GM19452 (cell line): ENCODE measurements around the gene SLC39A11.
"Not testable (repeated sequence)": the region's sequence is repeated elsewhere in the genome, so short reads cannot be mapped to it uniquely, and the experiment has no call there.

ENCODE experiments used
- ATAC-seq: cut with Tn5 transposase; IDR thresholded peaks from one replicate; pipeline ENCODE4 v1.9.1; 2021; ENCODE audit not compliant: unreplicated experiment

Gene SLC39A11

GRCh38 chr17:72640415-72641165 is 451.9 kb downstream of the SLC39A11 start:
- ATAC-seq: no peak

GRCh38 chr17:72639711-72640110 is 452.8 kb downstream of the SLC39A11 start:
- no peak for ATAC-seq

- not testable (repeated sequence) for ATAC-seq
Measured at GRCh38 chr17:72638932-72639331, 453.6 kb downstream of the SLC39A11 start.

- no peak for ATAC-seq
Measured at GRCh38 chr17:72635034-72635635, 457.4 kb downstream of the SLC39A11 start.

- no peak for ATAC-seq
Measured at GRCh38 chr17:72634621-72635020, 457.9 kb downstream of the SLC39A11 start.

DNA sequence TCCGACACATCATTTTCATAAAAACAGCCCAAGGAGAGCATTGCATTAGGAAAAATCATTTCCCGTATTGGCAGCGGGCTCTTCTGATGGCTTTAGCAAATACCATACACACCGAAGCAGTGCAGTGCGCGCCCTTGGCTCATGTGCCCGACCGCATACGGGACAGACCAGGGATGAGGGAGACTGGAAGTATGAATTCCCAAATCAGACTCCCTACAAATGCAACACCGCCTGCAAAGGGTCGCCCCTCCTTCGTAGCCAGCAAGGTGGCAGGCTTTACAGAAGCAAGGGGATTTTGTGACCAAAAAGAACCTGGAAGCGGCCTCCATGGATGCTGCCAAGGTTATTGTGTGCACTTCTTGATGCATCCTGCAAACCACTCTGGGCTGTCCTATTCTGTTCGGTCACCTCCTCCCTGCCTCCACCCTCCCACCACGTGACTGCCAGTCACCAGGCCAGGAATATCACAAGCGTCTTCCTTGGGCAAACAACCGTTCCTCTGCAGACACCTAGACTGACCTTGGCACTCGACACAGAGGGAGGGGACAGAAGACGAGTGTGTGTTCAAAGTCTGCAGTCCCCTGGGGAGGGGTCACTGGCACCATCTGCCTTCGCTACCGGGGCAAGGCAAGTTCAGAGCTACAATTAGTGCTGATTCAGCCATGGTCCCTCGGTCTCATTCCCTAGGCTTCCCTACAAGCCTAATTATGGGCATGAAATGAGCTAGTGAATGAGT is 460.4 kb downstream of the SLC39A11 start:
- no peak for ATAC-seq

- no peak for ATAC-seq
Measured at GRCh38 chr17:72631568-72631948, 460.9 kb downstream of the SLC39A11 start.

- ATAC-seq: no peak
Measured at GRCh38 chr17:72624652-72625051, 467.8 kb downstream of the SLC39A11 start.

DNA sequence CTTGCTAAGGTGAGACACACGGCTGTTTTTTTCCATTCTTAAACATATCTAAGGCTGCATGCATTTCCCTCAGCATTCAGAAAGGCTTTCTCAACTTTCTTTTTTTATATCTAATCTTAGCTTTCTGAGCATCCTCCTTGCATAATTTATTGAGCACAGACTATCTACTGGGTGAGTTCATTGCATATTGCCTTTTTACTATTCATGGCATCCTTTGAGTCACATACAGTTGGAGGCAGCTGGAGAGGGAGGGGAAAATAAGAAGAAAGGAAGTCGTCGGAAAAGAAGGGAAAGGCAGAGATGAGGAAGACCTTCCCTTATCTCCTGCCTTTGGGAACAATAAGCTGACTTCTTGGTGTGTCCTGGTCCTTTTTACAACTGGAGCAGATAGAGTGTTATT is 468.3 kb downstream of the SLC39A11 start:
- ATAC-seq: no peak

DNA sequence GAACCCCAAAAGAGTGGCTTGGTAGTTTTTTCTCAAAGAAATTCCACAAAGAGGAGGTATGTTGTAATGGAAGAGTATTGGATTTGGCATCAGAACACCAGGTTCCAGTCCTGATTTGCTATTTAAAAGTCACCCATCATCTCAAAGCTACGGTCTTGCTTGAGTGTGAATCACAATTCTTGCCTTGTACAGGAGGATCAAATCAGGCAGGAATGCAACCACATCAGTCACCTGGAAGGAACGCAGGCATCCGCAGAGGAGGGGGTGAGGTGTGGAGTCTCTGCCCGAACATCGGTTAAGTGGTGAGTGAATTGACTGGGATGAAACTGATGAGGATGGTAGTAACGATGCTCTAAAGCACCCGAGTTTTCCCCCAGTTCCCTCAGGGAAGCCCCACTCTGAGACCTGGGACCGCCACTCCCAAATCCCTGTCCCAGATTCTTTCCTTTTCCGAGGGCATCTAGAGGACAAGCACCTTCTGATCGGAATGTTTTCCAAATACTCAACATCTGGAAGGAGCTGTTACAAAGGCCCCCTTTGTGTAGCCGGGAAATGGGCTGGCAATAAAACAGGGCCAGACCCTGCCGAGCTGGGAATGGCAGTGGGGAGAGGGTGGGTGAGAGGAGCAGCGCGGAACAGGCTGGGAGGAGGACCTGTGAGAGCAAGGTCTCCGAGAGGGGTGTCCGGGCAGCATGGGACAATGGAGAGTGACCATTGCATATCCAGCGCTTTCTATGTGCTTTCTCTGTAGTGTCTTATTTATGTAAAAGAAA is 469.6 kb downstream of the SLC39A11 start:
- ATAC-seq: no peak

DNA sequence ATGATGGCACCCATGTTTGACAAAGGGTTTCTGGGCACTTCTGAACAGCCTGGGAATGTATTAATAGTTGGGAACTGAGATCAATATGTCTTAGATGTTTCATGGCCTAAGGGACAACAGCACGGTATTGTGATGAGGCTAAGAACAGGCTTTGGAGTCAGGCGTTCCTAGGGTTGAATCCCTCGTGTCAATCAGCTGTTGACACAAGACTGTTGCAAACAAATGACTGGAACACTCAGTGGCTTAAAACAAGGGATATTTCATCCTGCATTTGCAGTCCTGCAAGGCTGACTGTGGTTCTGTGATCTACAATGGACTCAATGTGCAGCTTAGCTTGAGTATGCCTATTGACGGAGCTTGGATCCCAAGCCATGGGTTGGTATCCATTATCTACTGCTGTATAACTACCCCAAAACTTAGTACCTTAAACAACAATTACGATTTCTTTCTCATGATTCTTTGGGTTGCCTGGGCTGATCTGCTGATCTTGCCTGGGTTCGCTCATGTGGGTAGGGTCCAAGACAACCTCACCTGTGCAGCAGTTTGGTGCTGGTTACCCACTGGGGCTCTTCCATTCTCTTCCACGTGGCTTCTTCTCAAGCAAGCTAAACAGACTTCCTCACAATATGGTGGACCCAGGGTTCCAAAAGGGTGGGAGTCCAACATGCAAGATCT is 472.4 kb downstream of the SLC39A11 start:
- no peak for ATAC-seq

- peak; percentile 64 for ATAC-seq
Measured at GRCh38 chr17:72618001-72618509, 474.4 kb downstream of the SLC39A11 start.

DNA sequence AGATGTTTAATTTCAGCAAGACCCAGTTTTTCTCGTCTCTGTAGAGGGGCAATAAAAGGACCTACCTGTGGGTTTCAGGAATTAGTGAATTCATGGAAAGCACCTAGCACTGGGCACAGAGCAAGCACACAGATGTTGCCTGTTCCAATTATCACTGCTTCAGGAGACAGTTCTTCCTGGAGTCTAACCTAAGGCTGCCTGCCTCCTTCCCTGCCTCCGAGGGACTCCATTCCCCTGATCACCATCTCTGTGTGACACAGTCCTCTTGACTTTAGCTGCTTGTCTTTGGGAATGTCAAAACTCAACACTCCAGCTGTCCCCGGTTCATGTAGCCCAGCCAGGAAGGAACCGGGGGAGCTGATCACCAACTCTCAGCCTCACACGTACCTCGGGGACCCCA is 474.9 kb downstream of the SLC39A11 start:
- no peak for ATAC-seq

DNA sequence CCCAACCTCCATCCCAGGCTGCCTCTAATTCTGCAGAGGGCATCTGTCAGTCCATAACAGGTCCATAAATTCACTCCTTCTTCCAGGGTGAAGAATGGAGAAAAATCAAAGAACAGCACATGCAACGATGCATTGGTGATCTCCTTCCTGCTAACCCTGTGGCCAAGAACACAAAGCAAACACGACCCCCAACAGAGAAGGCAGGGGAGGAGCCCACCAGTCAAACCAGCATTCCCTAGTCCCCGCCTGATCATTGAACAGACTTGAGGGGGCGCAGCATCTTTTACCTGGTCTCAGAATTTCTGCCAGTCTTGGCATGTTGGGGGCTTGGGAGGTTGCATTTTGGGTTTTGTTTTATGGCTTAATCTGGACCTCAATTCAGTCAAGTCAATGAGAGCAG is 476.0 kb downstream of the SLC39A11 start:
- ATAC-seq: no peak

DNA sequence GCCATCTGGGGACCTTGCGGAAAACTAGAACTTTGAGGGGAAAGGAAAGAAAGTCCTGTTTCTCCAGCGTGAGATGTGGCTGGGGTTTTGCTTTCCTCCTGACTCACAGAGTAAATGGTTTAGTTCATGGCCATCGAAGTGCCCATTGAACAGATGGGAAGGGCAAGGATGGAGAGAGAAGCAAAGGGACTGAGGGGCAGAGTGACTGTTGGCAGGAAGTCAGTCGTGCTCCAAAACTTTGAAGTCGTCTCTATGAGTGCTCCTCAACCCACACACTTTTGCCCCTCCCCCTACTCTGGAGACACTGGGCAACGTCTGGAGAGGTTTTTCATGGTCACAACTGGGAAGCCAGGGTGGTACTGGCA is 476.9 kb downstream of the SLC39A11 start:
- ATAC-seq: no peak

DNA sequence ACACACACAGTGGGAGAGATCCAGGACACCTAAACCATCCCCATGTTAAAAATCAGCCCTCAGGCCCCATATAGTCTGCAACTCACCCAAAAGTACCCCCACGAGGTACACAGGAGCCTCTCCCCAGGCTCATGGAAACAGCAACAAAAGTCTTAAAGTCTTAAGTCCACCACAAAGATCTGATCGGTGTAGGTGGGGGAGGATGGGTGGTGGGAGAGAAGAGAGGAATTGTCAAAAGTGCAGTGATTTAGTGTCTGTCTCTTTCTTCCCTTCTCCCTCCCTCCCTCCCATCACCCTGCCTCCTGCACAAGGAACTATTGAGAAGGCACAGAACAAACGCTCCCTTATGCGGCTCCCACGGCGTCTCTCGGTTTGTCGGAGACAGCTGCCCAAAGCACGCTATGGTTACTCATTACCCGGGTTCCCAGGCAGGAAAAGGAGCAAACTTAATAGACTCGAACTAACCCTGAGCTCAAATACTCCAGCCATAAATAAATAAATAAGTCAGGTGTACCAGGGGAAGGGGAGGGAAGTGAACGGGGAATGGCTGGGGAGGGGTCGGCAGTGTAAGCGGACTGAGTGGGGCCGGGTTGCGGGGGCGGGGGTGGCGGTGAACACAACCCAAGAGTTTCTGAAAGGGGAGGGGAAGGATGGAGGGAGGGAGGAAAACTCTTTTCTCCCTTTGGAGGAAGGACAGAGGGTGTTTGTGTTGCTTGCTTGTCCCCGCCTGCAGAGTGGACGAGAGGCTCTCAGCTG is 477.4 kb downstream of the SLC39A11 start:
- no peak for ATAC-seq

GRCh38 chr17:72614476-72614870 is 478.0 kb downstream of the SLC39A11 start:
- no peak for ATAC-seq

DNA sequence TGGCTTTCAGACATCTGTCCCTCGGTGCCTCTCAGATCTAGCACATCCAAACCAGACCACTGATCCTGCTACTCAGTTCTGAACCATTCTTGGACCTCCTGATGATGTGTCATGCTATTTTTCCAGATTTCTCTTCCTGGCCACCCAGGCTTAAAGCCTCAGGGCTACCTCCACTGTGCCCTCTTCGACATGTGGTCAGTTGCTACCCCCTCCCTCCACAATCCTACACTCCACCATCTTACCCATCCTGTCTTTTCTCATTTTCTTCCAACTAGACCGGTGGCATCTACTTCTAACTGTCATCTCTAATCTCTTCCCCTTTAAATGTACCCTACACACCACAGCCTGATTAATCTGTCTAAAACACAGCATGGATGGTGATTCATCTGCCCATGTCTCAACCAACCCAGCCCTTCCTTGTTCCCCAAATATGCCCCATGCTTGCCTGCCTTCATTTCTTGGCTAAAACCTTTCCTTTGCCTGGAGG is 478.6 kb downstream of the SLC39A11 start:
- no peak for ATAC-seq

DNA sequence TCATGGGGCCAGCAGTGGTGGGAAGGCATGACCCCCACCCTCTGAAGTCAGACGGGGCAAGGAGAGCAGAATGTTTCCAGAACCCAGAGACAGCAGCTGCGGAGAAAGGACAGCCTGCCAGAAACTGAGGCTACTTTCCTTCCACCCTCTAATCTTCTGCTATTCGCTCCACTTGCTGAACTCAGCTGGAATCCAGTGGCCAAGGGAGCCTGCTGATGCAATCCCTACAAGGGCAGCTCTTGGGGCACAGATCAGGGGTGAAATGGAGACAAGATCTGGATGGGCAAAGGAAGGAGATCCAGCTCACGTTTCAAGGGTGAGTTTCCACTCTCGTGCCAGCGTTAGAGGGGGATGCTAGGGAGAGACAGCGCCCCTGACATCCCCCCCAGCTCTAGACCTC is 479.1 kb downstream of the SLC39A11 start:
- ATAC-seq: no peak

- no peak for ATAC-seq
Measured at GRCh38 chr17:72611172-72611571, 481.3 kb downstream of the SLC39A11 start.
